ENCODE data around the gene CLASRP.

The CLASRP gene

GRCh38 chr19:45047188-45047797, 8.4 kb downstream of the CLASRP start:
- Histone ChIP-seq H3K4me3 (ENCODE audit: low read depth in 1 of 2, low read length in 1 of 2) (peak overlapping the region; percentile 56 to 62), H3K27me3 (no peaks in the 10 kb centered on the region), H3K36me3 (peaks cover 47% of the 10 kb centered on the region), H3K9me3 (no peaks in the 10 kb centered on the region), H3K27ac (peak overlapping the region; percentile 89), H3K4me1 (ENCODE audit: control insufficient read depth in 1 of 2, insufficient read depth in 1 of 2, low read depth in 1 of 2, low read length in 1 of 2) (peaks cover 30% of the 10 kb centered on the region in 2 experiments)
- peak; percentile 50 for TF ChIP-seq CTCF (IDR thresholded peaks at IDR 0.05)

GRCh38 chr19:45049073-45049736, 10.4 kb downstream of the CLASRP start:
- Histone ChIP-seq H3K9me3 (no peaks in the 10 kb centered on the region), H3K4me1 (ENCODE audit: control insufficient read depth in 1 of 2, insufficient read depth in 1 of 2, low read depth in 1 of 2, low read length in 1 of 2) (peaks cover 21 to 24% of the 10 kb centered on the region in 2 experiments), H3K27ac (peak overlapping the region; percentile 89), H3K4me3 (ENCODE audit: low read depth in 1 of 2, low read length in 1 of 2) (no peak overlapping the region), H3K27me3 (no peaks in the 10 kb centered on the region), H3K36me3 (peaks cover 53% of the 10 kb centered on the region)
- TF ChIP-seq CTCF (IDR thresholded peaks at IDR 0.05): no peak

GRCh38 chr19:45050036-45050435, 11.2 kb downstream of the CLASRP start:
- Histone ChIP-seq H3K4me3 (ENCODE audit: low read depth in 1 of 2, low read length in 1 of 2) (no peak overlapping the region), H3K4me1 (ENCODE audit: control insufficient read depth in 1 of 2, insufficient read depth in 1 of 2, low read depth in 1 of 2, low read length in 1 of 2) (peaks cover 21 to 23% of the 10 kb centered on the region in 2 experiments), H3K27ac (no peak overlapping the region), H3K36me3 (peaks cover 53% of the 10 kb centered on the region), H3K9me3 (no peaks in the 10 kb centered on the region), H3K27me3 (no peaks in the 10 kb centered on the region)
- TF ChIP-seq CTCF (IDR thresholded peaks at IDR 0.05): no peak

GRCh38 chr19:45051929-45052579, 13.2 kb downstream of the CLASRP start:
- Histone ChIP-seq H3K9me3 (no peaks in the 10 kb centered on the region), H3K27ac (no peak overlapping the region), H3K4me1 (ENCODE audit: control insufficient read depth in 1 of 2, insufficient read depth in 1 of 2, low read depth in 1 of 2, low read length in 1 of 2) (peaks cover 13% of the 10 kb centered on the region in 2 experiments), H3K36me3 (peaks cover 57% of the 10 kb centered on the region), H3K4me3 (ENCODE audit: low read depth in 1 of 2, low read length in 1 of 2) (no peak overlapping the region), H3K27me3 (no peaks in the 10 kb centered on the region)
- TF ChIP-seq CTCF (IDR thresholded peaks at IDR 0.05): no peak

GRCh38 chr19:45056831-45057230, 18.0 kb downstream of the CLASRP start:
- TF ChIP-seq CTCF (IDR thresholded peaks at IDR 0.05): no peak
- Histone ChIP-seq H3K27me3 (no peaks in the 10 kb centered on the region), H3K36me3 (peaks cover 100% of the 10 kb centered on the region), H3K9me3 (no peaks in the 10 kb centered on the region), H3K27ac (no peak overlapping the region), H3K4me3 (ENCODE audit: low read depth in 1 of 2, low read length in 1 of 2) (no peak overlapping the region), H3K4me1 (ENCODE audit: control insufficient read depth in 1 of 2, insufficient read depth in 1 of 2, low read depth in 1 of 2, low read length in 1 of 2) (no peaks in the 10 kb centered on the region)
